ENCODE measurements around the gene DEUP1.

DEUP1 gene, protein sequence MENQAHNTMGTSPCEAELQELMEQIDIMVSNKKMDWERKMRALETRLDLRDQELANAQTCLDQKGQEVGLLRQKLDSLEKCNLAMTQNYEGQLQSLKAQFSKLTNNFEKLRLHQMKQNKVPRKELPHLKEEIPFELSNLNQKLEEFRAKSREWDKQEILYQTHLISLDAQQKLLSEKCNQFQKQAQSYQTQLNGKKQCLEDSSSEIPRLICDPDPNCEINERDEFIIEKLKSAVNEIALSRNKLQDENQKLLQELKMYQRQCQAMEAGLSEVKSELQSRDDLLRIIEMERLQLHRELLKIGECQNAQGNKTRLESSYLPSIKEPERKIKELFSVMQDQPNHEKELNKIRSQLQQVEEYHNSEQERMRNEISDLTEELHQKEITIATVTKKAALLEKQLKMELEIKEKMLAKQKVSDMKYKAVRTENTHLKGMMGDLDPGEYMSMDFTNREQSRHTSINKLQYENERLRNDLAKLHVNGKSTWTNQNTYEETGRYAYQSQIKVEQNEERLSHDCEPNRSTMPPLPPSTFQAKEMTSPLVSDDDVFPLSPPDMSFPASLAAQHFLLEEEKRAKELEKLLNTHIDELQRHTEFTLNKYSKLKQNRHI

DNA sequence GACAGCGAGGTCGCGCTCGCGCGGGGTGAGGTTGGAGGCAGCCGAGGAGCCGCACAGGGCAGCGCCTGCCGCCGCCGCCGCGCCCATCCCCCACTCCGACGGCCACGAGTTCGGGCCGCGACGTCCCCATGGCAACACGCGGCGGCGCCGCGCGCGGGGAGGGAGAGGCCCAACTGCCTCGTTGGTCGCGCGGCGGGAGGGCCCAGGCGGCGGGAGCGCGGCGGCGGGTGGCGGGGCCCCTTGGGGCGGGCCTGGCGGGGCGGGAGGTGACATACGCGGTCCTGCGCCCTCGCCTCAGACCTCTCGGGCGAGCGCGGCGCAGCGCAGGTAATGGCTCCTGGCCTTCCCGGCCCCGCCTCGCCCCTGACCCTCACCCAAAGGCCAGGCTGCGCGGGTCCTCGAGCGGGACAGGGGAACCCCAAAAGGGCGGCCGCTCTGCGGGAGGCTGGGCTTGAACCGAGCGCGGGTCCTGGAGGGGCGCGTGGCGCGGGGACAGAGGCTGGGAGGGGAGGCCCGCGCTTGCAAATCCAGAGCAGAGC, at the start of gene DEUP1:
TSS of gene DEUP1 (plus strand) at position 297 of the 539 bp plus-strand sequence. CDS start 1,518 bp downstream, outside the sequence.
- no peak within 1 kb of the TSS for H3K4me3 ChIP-seq (ENCODE audit: low read depth, low read length)
- no peak for DNase-seq (ENCODE audit: low read depth)
- TF ChIP-seq, protein P1, sequence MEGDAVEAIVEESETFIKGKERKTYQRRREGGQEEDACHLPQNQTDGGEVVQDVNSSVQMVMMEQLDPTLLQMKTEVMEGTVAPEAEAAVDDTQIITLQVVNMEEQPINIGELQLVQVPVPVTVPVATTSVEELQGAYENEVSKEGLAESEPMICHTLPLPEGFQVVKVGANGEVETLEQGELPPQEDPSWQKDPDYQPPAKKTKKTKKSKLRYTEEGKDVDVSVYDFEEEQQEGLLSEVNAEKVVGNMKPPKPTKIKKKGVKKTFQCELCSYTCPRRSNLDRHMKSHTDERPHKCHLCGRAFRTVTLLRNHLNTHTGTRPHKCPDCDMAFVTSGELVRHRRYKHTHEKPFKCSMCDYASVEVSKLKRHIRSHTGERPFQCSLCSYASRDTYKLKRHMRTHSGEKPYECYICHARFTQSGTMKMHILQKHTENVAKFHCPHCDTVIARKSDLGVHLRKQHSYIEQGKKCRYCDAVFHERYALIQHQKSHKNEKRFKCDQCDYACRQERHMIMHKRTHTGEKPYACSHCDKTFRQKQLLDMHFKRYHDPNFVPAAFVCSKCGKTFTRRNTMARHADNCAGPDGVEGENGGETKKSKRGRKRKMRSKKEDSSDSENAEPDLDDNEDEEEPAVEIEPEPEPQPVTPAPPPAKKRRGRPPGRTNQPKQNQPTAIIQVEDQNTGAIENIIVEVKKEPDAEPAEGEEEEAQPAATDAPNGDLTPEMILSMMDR (IDR thresholded peaks at IDR 0.05; ENCODE audit: control insufficient read depth, extremely low read depth, insufficient read depth): no peak

DNA sequence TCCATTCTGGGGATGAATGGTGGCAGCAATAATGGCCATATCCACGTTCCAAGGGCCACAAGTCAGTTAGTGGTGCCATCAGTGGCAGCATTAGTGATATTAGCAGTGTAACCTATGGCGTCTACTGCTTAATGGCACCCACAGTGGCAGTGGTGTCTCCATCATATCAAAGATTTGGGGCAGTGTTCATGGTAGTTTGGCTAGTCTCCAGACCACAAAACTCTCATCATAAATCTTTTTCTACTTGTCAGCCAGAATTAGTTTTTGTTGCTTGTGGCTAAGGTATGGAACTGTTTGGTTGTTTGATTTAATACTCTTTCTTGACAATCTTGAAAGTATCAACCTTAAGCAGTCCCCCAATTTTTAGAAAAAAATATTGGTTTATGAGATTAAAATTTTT, 45.1 kb upstream of the DEUP1 start:
- H3K4me3 ChIP-seq (ENCODE audit: low read depth, low read length): no peak overlapping the region
- no peak for DNase-seq (ENCODE audit: low read depth)
- TF ChIP-seq, protein P1 (IDR thresholded peaks at IDR 0.05; ENCODE audit: control insufficient read depth, extremely low read depth, insufficient read depth): no peak

DNA sequence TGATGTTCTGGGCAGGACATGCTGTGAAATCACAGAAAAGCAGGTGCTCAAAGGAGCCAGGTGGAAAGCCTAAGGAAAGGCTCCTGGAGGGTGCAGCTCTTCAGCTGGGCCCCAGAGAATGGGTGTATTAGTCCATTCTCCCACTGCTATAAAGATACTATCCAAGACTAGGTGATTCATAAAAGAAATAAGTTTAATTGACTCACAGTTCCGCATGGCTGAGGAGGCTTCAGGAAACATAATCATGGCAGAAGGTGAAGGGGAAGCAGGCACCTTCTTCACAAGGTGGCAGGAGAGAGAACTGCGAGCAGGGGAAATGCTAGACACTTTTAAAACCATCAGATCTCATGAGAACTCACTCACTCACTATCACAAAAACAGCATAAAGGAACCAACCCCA, 43.1 kb upstream of the DEUP1 start:
- TF ChIP-seq, protein P1 (IDR thresholded peaks at IDR 0.05; ENCODE audit: control insufficient read depth, extremely low read depth, insufficient read depth): no peak
- no peak overlapping the region for H3K4me3 ChIP-seq (ENCODE audit: low read depth, low read length)
- DNase-seq (ENCODE audit: low read depth): no peak

DNA sequence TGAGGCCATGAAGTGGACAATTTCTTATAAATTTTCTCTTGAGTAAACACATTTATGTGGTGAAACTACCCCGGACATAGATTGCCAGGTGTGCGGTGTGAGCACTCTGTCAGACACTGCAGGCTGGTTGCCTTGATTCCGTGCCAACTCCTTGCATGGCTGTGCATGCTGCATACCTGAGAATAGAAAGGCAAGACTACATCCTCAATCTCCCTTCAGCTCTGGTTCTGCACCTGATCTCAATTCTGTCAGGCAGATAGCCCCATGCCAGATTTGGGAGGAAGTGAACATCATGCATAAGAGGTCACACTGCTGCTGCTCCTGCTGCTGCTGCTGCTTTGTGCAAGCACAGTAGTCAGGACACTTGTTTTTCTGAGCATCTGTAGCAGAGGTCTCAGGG, 42.5 kb upstream of the DEUP1 start:
- TF ChIP-seq, protein P1 (IDR thresholded peaks at IDR 0.05; ENCODE audit: control insufficient read depth, extremely low read depth, insufficient read depth): no peak
- no peak overlapping the region for H3K4me3 ChIP-seq (ENCODE audit: low read depth, low read length)
- no peak for DNase-seq (ENCODE audit: low read depth)

DNA sequence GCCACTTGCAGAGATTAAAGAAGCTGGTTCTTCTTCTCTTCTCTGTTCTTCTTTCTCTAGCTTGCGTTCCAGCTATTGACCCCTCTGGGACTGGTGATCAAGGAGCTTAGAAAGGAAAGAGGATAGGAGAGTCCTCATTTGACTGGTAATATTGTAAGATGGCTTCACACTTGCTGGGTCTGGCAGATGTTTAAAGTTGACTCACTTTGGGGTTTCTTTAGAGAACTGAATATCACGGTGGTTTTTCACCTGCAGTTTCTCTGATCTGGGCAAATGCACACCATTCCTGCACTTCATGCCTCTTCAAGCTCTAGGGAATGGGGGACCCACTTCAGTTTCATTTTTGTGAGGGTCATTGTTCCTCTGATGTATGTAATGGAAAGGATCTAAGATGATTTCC, 41.8 kb upstream of the DEUP1 start:
- no peak overlapping the region for H3K4me3 ChIP-seq (ENCODE audit: low read depth, low read length)
- TF ChIP-seq, protein P1 (IDR thresholded peaks at IDR 0.05; ENCODE audit: control insufficient read depth, extremely low read depth, insufficient read depth): no peak
- no peak for DNase-seq (ENCODE audit: low read depth)

DNA sequence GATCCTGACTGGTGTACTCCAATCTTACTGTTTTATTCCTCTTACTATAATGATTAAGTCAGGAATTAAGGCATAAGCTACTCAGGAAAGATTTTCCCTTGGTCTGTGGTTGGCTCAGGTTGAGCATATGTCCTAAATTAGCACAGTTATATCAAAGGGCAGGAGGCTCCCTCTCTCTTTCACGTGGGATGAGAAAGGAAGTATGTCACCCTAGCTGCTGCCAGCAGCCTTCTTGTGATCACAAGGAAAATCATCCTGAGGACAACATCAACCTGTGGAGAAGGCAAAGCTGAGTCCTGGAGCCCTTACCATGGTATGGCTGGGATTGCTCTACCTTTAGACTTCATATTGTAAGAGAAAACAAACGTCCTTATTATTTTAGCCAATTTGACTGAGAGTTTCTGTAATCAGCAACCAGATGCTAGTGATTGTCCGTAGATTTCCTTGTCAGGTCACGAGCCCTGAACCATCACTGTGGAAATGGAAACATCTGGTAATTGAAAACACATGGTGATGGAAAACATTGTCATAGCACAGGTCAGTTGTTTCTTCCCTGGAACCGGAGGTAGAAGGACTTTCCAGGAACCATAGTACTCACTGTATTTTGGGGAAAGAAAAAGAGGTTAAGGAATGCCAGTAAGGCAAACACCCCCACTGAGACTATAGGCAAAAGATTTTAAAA, 40.6 kb upstream of the DEUP1 start:
- DNase-seq (ENCODE audit: low read depth): no peak
- TF ChIP-seq, protein P1 (IDR thresholded peaks at IDR 0.05; ENCODE audit: control insufficient read depth, extremely low read depth, insufficient read depth): no peak
- no peak overlapping the region for H3K4me3 ChIP-seq (ENCODE audit: low read depth, low read length)

All from LNCaP clone FGC (cell line).